K562 (cell line): ENCODE results near the gene SLC4A2. TPM values are rescaled to one million over a fixed set of nuclear protein-coding genes. Genes with fewer than 3 reads are reported as not detected.

Source experiments
- ARID3B ChIP-seq: fragments of 250-450 bp; sonication (Bioruptor Pico); IDR thresholded peaks from 2 replicates; pipeline ENCODE4 v1.4.0; 2020; ENCODE audit warnings: borderline replicate concordance
- BDP1 ChIP-seq: IDR thresholded peaks from 3 replicates; pipeline ENCODE4 v1.6.1; 2011; ENCODE audit not compliant: insufficient read length, insufficient read depth
- C11orf30 ChIP-seq: fragments of 450-650 bp; IDR thresholded peaks from 2 replicates; pipeline ENCODE4 v1.6.1; 2016; ENCODE audit warnings: low read depth, mild to moderate bottlenecking
- E2F3 ChIP-seq: fragments of 250-450 bp; sonication (Bioruptor Pico); IDR thresholded peaks from 2 replicates; pipeline ENCODE4 v1.4.0; 2020; ENCODE audit warnings: mild to moderate bottlenecking
- EGR1 ChIP-seq: fragments of 450-650 bp; conservative IDR thresholded peaks from 2 replicates; pipeline ENCODE4 v1.6.1; 2017; ENCODE audit warnings: mild to moderate bottlenecking
- GMEB1 ChIP-seq: fragments of 250-450 bp; sonication (Bioruptor Pico); IDR thresholded peaks from 2 replicates; pipeline ENCODE4 v1.4.0; 2020; ENCODE audit warnings: mild to moderate bottlenecking
- GTF2A2 ChIP-seq: IDR thresholded peaks from 2 replicates; pipeline ENCODE4 v1.6.1; 2016; ENCODE audit warnings: mild to moderate bottlenecking, missing genetic modification characterization, missing compliant biosample characterization
- HINFP ChIP-seq: fragments of 450-650 bp; conservative IDR thresholded peaks from 2 replicates; pipeline ENCODE4 v1.6.1; 2016; ENCODE audit warnings: missing genetic modification characterization, low read depth, mild to moderate bottlenecking, control low read depth, missing compliant biosample characterization
- HMG20A ChIP-seq: fragments of 450-650 bp; formaldehyde crosslinking; conservative IDR thresholded peaks from 2 replicates; pipeline ENCODE4 v1.4.0; 2020; ENCODE audit warnings: mild to moderate bottlenecking, mixed read lengths
- KLF6 ChIP-seq: fragments of 250-450 bp; sonication (Bioruptor Pico); IDR thresholded peaks from 2 replicates; pipeline ENCODE4 v1.4.0; 2020; ENCODE audit warnings: mild to moderate bottlenecking, moderate library complexity, borderline replicate concordance
- PKNOX1 ChIP-seq: fragments of 450-650 bp; IDR thresholded peaks from 2 replicates; pipeline ENCODE4 v1.6.1; 2016
- SIN3A ChIP-seq, 2 experiments: fragments of 150-350 bp in 1 of 2; IDR thresholded peaks; 2 replicates each; pipeline ENCODE4 v1.6.1; 2011 to 2016; ENCODE audit warnings: borderline replicate concordance in 2 of 2, low read depth in 2 of 2, low read length in 2 of 2, mild to moderate bottlenecking in 2 of 2, moderate library complexity in 2 of 2; ENCODE audit not compliant: control insufficient read depth in 1 of 2
- SMARCA4 ChIP-seq: fragments of 450-650 bp; IDR thresholded peaks from 2 replicates; pipeline ENCODE4 v1.6.1; 2016
- TCF3 ChIP-seq: sonication (generic); formaldehyde crosslinking; IDR thresholded peaks from 2 replicates; pipeline ENCODE4 v1.4.0; 2020; ENCODE audit warnings: mild to moderate bottlenecking, missing genetic modification reagents
- UBTF ChIP-seq, 2 experiments: IDR thresholded peaks; 2 replicates each; pipeline ENCODE4 v1.6.1; 2012; ENCODE audit warnings: improper control_type of control experiment in 2 of 2, low read depth in 2 of 2, low read length in 2 of 2, borderline replicate concordance in 1 of 2
- ZNF133 ChIP-seq: fragments of 250-450 bp; sonication (Bioruptor Pico); IDR thresholded peaks from 2 replicates; pipeline ENCODE4 v1.4.0; 2020; ENCODE audit warnings: mild to moderate bottlenecking
- ZNF24 ChIP-seq: fragments of 450-650 bp; IDR thresholded peaks from 2 replicates; pipeline ENCODE4 v1.6.1; 2016
- ZNF408 ChIP-seq: fragments of 250-450 bp; sonication (Bioruptor Pico); IDR thresholded peaks from 2 replicates; pipeline ENCODE4 v1.4.0; 2020; ENCODE audit warnings: low read depth, mild to moderate bottlenecking, moderate library complexity
- ZNF695 ChIP-seq: fragments of 450-650 bp; formaldehyde crosslinking; IDR thresholded peaks from 2 replicates; pipeline ENCODE4 v1.4.0; 2020; ENCODE audit warnings: mild to moderate bottlenecking, moderate library complexity
- polyA plus RNA-seq, 8 experiments: library from polyadenylated mRNA; depleted of rRNA in 4 of 8; stranded (reverse) in 5 of 8; unstranded in 3 of 8; fragments of >200 nt; fragmentation: Nextera tagmentation in 2 of 8; fragmentation: Illumina TruSeq in 1 of 8; extraction: Ambion mirVana in 2 of 8; extraction: Trizol in 1 of 8; gene quantifications; 2 replicates each; pipeline versions ENCODE4 v1.2.1 to v1.2.3, GENCODE V29; 2011 to 2014; ENCODE audit warnings: inconsistent platforms in 1 of 8, missing spikeins in 1 of 8
- total RNA-seq, 7 experiments: library from RNA; depleted of rRNA in 6 of 7; stranded (reverse); fragments of >200 nt in 6 of 7; fragmentation: Illumina TruSeq in 2 of 7; extraction: Trizol in 2 of 7; gene quantifications; 2 replicates each; pipeline versions ENCODE4 v1.2.1 to v1.2.3, GENCODE V29; 2011 to 2021; ENCODE audit warnings: low replicate concordance in 1 of 7

SLC4A2 gene
- total and polyA plus RNA-seq, 9 of the 15 experiments (the other 6 are each of a cell fraction or from before 2014, with no cell fraction given), result 11.4 to 375 (median 130) TPM

- TF ChIP-seq ARID3B (CRISPR knock-in tag) (0 out of 2 replicates have a peak, but pooled peaks have one; percentile 73), SMARCA4 (peak; percentile 62; the same call in 1 of the 2 replicates), HMG20A (no peak), ZNF695 (no peak), SIN3A (IDR thresholded peaks at IDR 0.05; ENCODE audit: borderline replicate concordance in 2 of 2, control insufficient read depth in 1 of 2, low read depth in 2 of 2, low read length in 2 of 2) (peak; percentile 90 to 95; a peak in 3 of 4 replicates), PKNOX1 (peak; percentile 4), TCF3 (CRISPR knock-in tag) (0 out of 2 replicates have a peak, but pooled peaks have one; percentile 7), GMEB1 (CRISPR knock-in tag) (peak; percentile 95), E2F3 (CRISPR knock-in tag) (0 out of 2 replicates have a peak, but pooled peaks have one; percentile 14), UBTF (IDR thresholded peaks at IDR 0.05; ENCODE audit: borderline replicate concordance in 1 of 2, low read depth in 2 of 2, low read length in 2 of 2) (0 out of 4 replicates have a peak, but pooled peaks of 1 of the 2 experiments have one; percentile 13), C11orf30 (no peak), GTF2A2 (no peak), ZNF24 (no peak), ZNF408 (CRISPR knock-in tag) (no peak), HINFP (tag) (peak; percentile 21; the same call in 1 of the 2 replicates), KLF6 (CRISPR knock-in tag) (0 out of 2 replicates have a peak, but pooled peaks have one; percentile 4), EGR1 (peak; percentile 61), BDP1 (no peak), ZNF133 (CRISPR knock-in tag) (no peak)
These were observed 1.2 kb upstream of the SLC4A2 start (continued) for GRCh38 chr7:151057989-151058780.
